Measurements from ENCODE around the gene TTBK1. TPM values are rescaled to one million over a fixed set of nuclear protein-coding genes. Genes with fewer than 3 reads are reported as not detected.

TTBK1 gene
- total and polyA plus RNA-seq, 2 of the 4 experiments (the other 2 are of a cell fraction): 0.02 TPM; not detected in 1

- TF ChIP-seq SMC3 (IDR thresholded peaks at IDR 0.05; ENCODE audit: low read depth, low read length): no peak
Measured at GRCh38 chr6:43269273-43270007, 26.2 kb downstream of the TTBK1 start (continued).

GRCh38 chr6:43271103-43271815 lies 28.0 kb downstream of the TTBK1 start:
- H3K56ac ChIP-seq (ENCODE audit: extremely low read depth, insufficient read depth, low read length): no peak overlapping the region
- intact Hi-C loops (cut with micrococcal nuclease): no loop called here
- TF ChIP-seq RCOR1 (IDR thresholded peaks at IDR 0.05; ENCODE audit: insufficient replicate concordance, low read length) (no peak), MAFK (IDR thresholded peaks at IDR 0.05; ENCODE audit: low read depth, low read length) (no peak), ELK1 (IDR thresholded peaks at IDR 0.05; ENCODE audit: borderline replicate concordance, low read depth, low read length) (no peak), RAD21 (IDR thresholded peaks at IDR 0.05; ENCODE audit: low read length) (no peak), USF2 (IDR thresholded peaks at IDR 0.05; ENCODE audit: low read depth, low read length) (no peak), FOS (IDR thresholded peaks at IDR 0.05; ENCODE audit: low read depth, low read length) (no peak), CHD1 (IDR thresholded peaks at IDR 0.05; ENCODE audit: low read depth, low read length) (no peak), POLR2A (IDR thresholded peaks at IDR 0.05; ENCODE audit: low read depth, low read length) (no peak), MXI1 (IDR thresholded peaks at IDR 0.05; ENCODE audit: borderline replicate concordance, low read depth, low read length) (no peak), BHLHE40 (IDR thresholded peaks at IDR 0.05; ENCODE audit: low read depth, low read length) (no peak), NFE2L2 (IDR thresholded peaks at IDR 0.05; ENCODE audit: low read depth, low read length) (no peak), CEBPB (IDR thresholded peaks at IDR 0.05; ENCODE audit: low read depth, low read length) (no peak)

More at GRCh38 chr6:43271103-43271815, 28.0 kb downstream of the TTBK1 start:
- H2AFZ ChIP-seq (replicated peaks; ENCODE audit: low read length, poor library complexity): no peak overlapping the region
- dilution Hi-C loops (cut with HindIII; ENCODE audit: low sequenced_read_pairs, unreplicated experiment): no loop called here
- H3K27ac ChIP-seq (ENCODE audit: insufficient read depth, low read length): no peak overlapping the region
- in situ Hi-C loops (cut with MboI; ENCODE audit: low sequenced_read_pairs): no loop called here
- peaks cover 8% of the 10 kb centered on the region for H3K9me1 ChIP-seq (ENCODE audit: insufficient read depth, low read length)
- no peak overlapping the region for H2BK15ac ChIP-seq (ENCODE audit: low read depth, low read length)
- H2AK5ac ChIP-seq (ENCODE audit: low read depth, low read length): no peak overlapping the region
- no peak overlapping the region for H2AK9ac ChIP-seq (replicated peaks; ENCODE audit: low read depth, low read length, poor library complexity)
- no peak overlapping the region for H4K8ac ChIP-seq (ENCODE audit: low read depth in 2 of 2, low read length in 2 of 2)
- H3K18ac ChIP-seq (ENCODE audit: low read depth, low read length): no peak overlapping the region
- H3K79me1 ChIP-seq (ENCODE audit: low read depth in 1 of 2, low read length in 2 of 2): no peaks in the 10 kb centered on the region
- H3K14ac ChIP-seq (replicated peaks; ENCODE audit: low read depth, low read length): no peak overlapping the region
- no peak overlapping the region for H3K4ac ChIP-seq (ENCODE audit: low read depth, low read length)
- no peak overlapping the region for H2BK5ac ChIP-seq (ENCODE audit: low read depth, low read length, poor library complexity, severe bottlenecking)
- no peak overlapping the region for H3K4me3 ChIP-seq (ENCODE audit: insufficient read depth, low read depth, low read length)
- H3K4me1 ChIP-seq (ENCODE audit: control insufficient read depth, insufficient read depth, low read length): peaks cover 4% of the 10 kb centered on the region; the same call in 1 of the 2 replicates
- DNase-seq (no peak), ATAC-seq (ENCODE audit: low read depth) (no peak)
- H4K5ac ChIP-seq (ENCODE audit: low read depth, low read length): no peak overlapping the region
- no peaks in the 10 kb centered on the region for H3K9me3 ChIP-seq (ENCODE audit: control insufficient read depth, insufficient read depth, low read length)
- H2BK20ac ChIP-seq (ENCODE audit: low read depth, low read length): no peak overlapping the region
- H3K9ac ChIP-seq (ENCODE audit: low read depth, low read length): no peak overlapping the region
- H3K23ac ChIP-seq (ENCODE audit: low read depth, low read length): no peak overlapping the region
- H4K91ac ChIP-seq (ENCODE audit: insufficient read depth, low read depth, low read length): no peak overlapping the region
- H3K27me3 ChIP-seq (ENCODE audit: control insufficient read depth, insufficient read depth, low read length): peaks cover 76% of the 10 kb centered on the region
- 86% methylated on average over 5 of the region's 8 CpGs; no CpG with 5 or more reads in 1 of the 2 experiments for WGBS, 2 experiments (ENCODE audit: extremely low coverage in 2 of 2, insufficient read length in 1 of 2)
- CTCF ChIA-PET: no interaction called here
- no peaks in the 10 kb centered on the region for H3K36me3 ChIP-seq (ENCODE audit: control insufficient read depth, insufficient read depth, low read length)
- no peak overlapping the region for H2BK120ac ChIP-seq (ENCODE audit: low read depth, low read length)
- BruUV-seq (replicated peaks): no TSS peak
- no peak overlapping the region for H3K4me2 ChIP-seq (ENCODE audit: low read depth, low read length)
- POLR2A ChIA-PET (ENCODE audit: unreplicated experiment): no interaction called here
- H4K20me1 ChIP-seq (ENCODE audit: insufficient read depth, low read length): no peaks in the 10 kb centered on the region; the same call in 1 of the 2 replicates
